ENCODE results near the gene DERL2.
"Not testable (repeated sequence)": the region's sequence is repeated elsewhere in the genome, so short reads cannot be mapped to it uniquely, and the experiment has no call there.

The DERL2 gene

DNA sequence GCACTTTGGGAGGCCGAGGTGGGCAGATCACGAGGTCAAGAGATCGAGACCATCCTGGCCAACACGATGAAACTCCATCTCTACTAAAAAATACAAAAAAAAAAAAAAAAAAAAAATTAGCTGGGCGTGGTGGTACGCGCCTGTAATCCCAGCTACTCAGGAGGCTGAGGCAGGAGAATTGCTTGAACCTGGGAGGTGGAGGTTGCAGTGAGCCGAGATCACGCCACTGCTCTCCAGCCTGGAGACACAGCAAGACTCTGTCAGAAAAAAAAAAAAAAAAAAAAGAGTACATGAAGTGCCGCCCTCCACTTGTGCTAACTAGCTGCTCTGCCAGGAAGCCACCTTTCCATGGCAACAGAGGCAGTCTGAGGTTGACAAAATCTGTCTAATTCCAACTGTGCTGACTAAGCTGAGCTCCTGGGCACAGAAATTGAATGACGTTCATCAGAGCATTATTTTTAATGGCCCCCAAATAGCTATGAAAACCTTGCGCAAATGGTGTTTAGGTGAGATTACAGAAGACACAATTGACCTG is 50.1 kb downstream of the DERL2 start:
- DNase-seq (ENCODE audit: low spot score) = peak; percentile 72

DNA sequence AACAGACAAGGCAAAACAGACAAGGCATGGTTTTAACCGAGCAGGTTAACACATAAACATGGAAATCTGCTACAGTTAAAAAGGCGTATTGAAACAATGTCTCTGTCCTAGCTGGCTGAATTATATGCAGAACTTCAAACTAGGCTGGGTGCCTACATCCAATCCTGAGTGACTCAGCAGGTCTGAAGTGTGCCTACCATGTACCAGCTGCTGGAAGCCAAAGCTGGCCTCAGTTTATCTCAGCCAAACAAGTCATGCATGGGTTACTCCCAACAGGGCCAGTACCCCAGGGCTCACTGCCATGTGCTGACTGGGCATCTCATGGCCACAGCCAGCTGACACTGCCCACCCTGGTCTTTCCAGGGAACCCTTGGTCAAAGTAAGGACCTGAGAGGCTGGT is 51.0 kb downstream of the DERL2 start:
- DNase-seq (ENCODE audit: low spot score) = no peak

- no peak for DNase-seq (ENCODE audit: low spot score)
Measured at GRCh38 chr17:5431949-5432556, 53.9 kb downstream of the DERL2 start.

DNA sequence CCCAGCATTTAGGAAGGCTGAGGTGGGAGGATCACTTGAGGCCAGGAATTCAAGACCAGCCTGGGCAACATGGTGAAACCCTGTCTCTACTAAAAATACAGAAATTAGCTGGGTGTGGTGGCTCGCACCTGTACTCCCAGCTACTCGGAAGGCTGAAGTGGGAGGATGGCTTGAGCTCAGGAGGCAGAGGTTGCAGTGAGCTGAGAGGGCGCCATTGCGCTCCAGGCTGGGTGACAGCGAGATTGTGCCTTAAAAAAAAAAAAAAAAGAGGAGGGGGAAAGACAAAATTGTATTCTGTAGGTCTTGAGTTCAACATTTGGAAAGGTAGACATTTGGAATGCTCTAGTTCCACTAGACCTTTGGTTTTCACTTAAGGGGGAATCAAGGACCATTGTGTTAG is 54.7 kb downstream of the DERL2 start:
- not testable (repeated sequence) for DNase-seq (ENCODE audit: low spot score)

GRCh38 chr17:5430413-5430999 is 55.5 kb downstream of the DERL2 start:
- DNase-seq (ENCODE audit: low spot score) = no peak

DNA sequence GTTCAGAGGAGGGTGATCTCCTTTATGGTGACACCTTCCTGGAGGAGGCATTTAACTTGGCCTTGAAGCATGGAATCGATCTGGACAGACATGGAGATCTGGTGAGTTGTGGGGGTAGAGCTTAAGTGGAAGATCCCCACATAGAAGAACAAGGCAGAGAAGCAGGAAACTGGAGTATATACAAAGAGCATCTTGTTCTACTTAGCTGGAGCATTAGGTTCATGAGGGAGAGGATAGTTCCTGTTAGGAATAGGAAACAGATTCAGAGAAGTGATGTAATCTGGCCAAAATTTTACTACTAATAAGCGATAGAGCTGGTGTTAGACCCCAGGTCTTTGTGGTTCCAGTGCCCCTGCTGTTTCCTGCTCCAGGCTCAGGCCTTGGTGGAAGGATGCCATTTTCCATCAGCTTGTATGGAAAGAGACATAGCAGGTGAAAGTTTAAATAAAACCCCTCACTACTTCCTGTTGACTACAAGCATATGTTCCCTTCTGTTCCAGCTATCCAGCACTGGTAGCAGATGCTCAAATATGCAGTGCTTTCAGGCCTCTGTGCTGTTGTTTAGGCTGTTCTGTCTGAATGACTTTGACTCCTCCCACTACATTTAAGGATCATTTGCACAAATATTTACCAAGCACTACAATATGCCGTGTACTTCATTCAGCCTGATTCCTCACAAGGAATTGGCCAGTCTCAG is 56.6 kb downstream of the DERL2 start:
- no peak for DNase-seq (ENCODE audit: low spot score)

DNA sequence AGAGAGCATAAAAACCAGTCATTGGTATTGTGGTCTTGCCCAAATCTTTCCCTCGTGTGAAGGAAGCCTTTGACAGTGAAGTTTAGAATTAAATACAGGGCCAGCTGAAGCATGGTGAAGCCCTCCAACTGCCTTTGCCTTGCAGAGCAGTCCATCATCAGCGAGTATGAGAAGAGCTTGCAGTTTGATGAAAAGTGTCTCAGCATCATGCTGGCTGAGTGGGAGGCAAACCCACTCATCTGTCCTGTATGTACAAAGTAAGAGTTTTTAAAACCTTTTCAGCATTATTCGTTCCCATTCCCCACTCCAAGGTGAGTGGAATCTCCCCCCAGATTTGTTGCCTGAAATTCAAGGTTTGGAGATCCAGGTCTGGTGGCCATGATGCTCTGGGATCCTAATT is 60.2 kb downstream of the DERL2 start:
- no peak for DNase-seq (ENCODE audit: low spot score)

- DNase-seq (ENCODE audit: low spot score) = no peak
Measured at GRCh38 chr17:5424909-5425308, 61.1 kb downstream of the DERL2 start.

GRCh38 chr17:5422505-5422904 is 63.5 kb downstream of the DERL2 start:
- DNase-seq (ENCODE audit: low spot score) = no peak

Data from putamen (tissue), 1 donor.